ENCODE measurements around the gene PCIF1. TPM values are rescaled to one million over a fixed set of nuclear protein-coding genes. Genes with fewer than 3 reads are reported as not detected.

Gene PCIF1
- total and polyA plus RNA-seq, 9 of the 15 experiments (the other 6 are each of a cell fraction or from before 2014, with no cell fraction given): 5.8 to 29.4 (median 11.3) TPM

DNA sequence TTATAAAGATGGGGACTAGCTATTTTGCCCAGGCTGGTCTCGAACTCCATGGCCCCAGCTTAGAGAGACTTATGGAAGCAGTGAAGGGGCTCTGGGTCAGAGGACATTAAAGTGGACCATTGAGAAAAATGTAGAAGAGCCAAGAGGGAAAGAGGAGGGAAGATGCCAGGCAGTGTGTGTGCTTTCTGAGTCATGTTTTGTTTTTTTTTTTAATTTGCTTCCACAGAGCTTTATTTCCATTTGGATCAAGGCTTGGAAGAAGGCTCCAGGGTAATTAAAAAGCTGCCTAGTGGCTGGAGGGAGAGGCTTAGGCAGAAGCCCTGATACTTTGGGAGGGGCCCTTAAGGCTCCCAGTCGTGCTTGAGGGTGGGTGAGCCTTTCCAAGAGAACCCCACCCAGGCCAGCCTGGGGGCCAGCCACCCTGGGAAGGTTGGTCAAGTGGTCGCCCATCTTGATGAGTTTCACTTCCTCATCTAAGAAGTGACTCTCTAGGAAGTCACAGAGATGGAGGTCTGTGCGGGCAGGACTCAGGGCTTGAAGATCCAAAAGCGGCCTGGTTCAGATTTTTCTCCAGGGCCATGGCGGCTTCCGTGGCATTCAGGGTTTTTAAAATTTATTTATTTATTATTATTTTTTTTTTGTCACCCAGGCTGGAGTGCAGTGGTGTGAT lies 40.5 kb downstream of the PCIF1 start:
- Histone ChIP-seq H3K4me2 (ENCODE audit: insufficient read depth, low read length) (no peak overlapping the region), H3K4me1 (replicated peaks in 1 of 2; ENCODE audit: control insufficient read depth in 2 of 2, insufficient read depth in 2 of 2, low read length in 2 of 2) (peaks cover 12 to 28% of the 10 kb centered on the region in 2 experiments), H3K9me3 (replicated peaks; ENCODE audit: control insufficient read depth, insufficient read depth, low read depth, low read length) (no peaks in the 10 kb centered on the region), H3K27ac (ENCODE audit: extremely low read depth, low read depth, low read length) (peak overlapping the region; percentile 10; the same call in 1 of the 3 replicates), H4K20me1 (replicated peaks; ENCODE audit: control insufficient read depth, insufficient read depth, low read length) (no peaks in the 10 kb centered on the region), H3K27me3 (ENCODE audit: control insufficient read depth in 2 of 2, insufficient read depth in 2 of 2, low read length in 2 of 2) (no peaks in the 10 kb centered on the region), H3K79me2 (ENCODE audit: control insufficient read depth, insufficient read depth, low read length) (peaks cover 14% of the 10 kb centered on the region), H2AFZ (ENCODE audit: low read depth, low read length) (peak overlapping the region; percentile 74), H3K4me3 (no peak overlapping the region), H3K9me1 (ENCODE audit: control insufficient read depth, insufficient read depth, low read length) (no peaks in the 10 kb centered on the region), H3K36me3 (ENCODE audit: control insufficient read depth, insufficient read depth, low read length) (peaks cover 4% of the 10 kb centered on the region; the same call in 1 of the 3 replicates), H3K9ac (ENCODE audit: insufficient read depth in 1 of 2, low read depth in 2 of 2, low read length in 2 of 2) (no peak overlapping the region)
- in situ Hi-C loops (cut with MboI) (no loop called here), intact Hi-C loops (cut with micrococcal nuclease) (loop anchor here (5.0 to 10.0 kb wide), 2 partner anchors 112 to 610 kb away; partner anchors contain the start of genes NCOA5 and SYS1)
- WGBS (ENCODE audit: insufficient coverage, low coverage, missing lambda C conversion rate): 56% methylated on average over 7 of the region's 7 CpGs
- DNase-seq (ENCODE audit: extremely low read depth in 1 of 4, low spot score in 3 of 4) (no peak), FAIRE-seq (no peak), ATAC-seq (no peak)
- ChIA-PET CTCF (ENCODE audit: low intra/inter-chr PET ratio) (no interaction called here), POLR2A (interaction anchor here (0.7 to 5.6 kb wide), 2 partner anchors 8 to 54 kb away, joined by 4 to 32 read pairs; no protein-coding TSS in a partner anchor)
- TF ChIP-seq SRSF9 (IDR thresholded peaks at IDR 0.05; ENCODE audit: borderline replicate concordance, low read depth, low read length) (no peak), SPI1 (IDR thresholded peaks at IDR 0.05; ENCODE audit: borderline replicate concordance, low read depth, low read length) (peak; percentile 51; the same call in 1 of the 2 replicates), TFAM (CRISPR knock-in tag; conservative IDR thresholded peaks at IDR 0.05) (no peak), FOS (IDR thresholded peaks at IDR 0.05; ENCODE audit: extremely low read depth, insufficient read length) (no peak), ZNF24 (IDR thresholded peaks at IDR 0.05) (no peak)
- TF ChIP-seq, protein P1, sequence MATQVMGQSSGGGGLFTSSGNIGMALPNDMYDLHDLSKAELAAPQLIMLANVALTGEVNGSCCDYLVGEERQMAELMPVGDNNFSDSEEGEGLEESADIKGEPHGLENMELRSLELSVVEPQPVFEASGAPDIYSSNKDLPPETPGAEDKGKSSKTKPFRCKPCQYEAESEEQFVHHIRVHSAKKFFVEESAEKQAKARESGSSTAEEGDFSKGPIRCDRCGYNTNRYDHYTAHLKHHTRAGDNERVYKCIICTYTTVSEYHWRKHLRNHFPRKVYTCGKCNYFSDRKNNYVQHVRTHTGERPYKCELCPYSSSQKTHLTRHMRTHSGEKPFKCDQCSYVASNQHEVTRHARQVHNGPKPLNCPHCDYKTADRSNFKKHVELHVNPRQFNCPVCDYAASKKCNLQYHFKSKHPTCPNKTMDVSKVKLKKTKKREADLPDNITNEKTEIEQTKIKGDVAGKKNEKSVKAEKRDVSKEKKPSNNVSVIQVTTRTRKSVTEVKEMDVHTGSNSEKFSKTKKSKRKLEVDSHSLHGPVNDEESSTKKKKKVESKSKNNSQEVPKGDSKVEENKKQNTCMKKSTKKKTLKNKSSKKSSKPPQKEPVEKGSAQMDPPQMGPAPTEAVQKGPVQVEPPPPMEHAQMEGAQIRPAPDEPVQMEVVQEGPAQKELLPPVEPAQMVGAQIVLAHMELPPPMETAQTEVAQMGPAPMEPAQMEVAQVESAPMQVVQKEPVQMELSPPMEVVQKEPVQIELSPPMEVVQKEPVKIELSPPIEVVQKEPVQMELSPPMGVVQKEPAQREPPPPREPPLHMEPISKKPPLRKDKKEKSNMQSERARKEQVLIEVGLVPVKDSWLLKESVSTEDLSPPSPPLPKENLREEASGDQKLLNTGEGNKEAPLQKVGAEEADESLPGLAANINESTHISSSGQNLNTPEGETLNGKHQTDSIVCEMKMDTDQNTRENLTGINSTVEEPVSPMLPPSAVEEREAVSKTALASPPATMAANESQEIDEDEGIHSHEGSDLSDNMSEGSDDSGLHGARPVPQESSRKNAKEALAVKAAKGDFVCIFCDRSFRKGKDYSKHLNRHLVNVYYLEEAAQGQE (IDR thresholded peaks at IDR 0.05; ENCODE audit: borderline replicate concordance): no peak
- TF ChIP-seq, protein P1 (CRISPR knock-in tag; IDR thresholded peaks at IDR 0.05; ENCODE audit: low read depth): no peak
- BruUV-seq (replicated peaks): no TSS peak

Data from K562 (cell line).